ENCODE data around the gene CCR2.

CCR2 gene

GRCh38 chr3:46405301-46406019 lies 51.5 kb downstream of the CCR2 start:
- no peak for DNase-seq (ENCODE audit: low read depth)

GRCh38 chr3:46406443-46406787 lies 52.5 kb downstream of the CCR2 start:
- no peak for DNase-seq (ENCODE audit: low read depth)

- peak; percentile 14 for DNase-seq (ENCODE audit: low read depth)
Observed at GRCh38 chr3:46406788-46407611, 53.1 kb downstream of the CCR2 start, which contains the start of the genes CCR5AS and CCRL2. CCR5AS (minus strand) TSS chr3:46407066. CCRL2 (plus strand) TSS chr3:46407259; CDS start chr3:46408080, 821 bp downstream.

- no peak for DNase-seq (ENCODE audit: low read depth)
Observed at GRCh38 chr3:46407970-46408369, 54.1 kb downstream of the CCR2 start.

GRCh38 chr3:46408853-46409252 lies 54.9 kb downstream of the CCR2 start:
- no peak for DNase-seq (ENCODE audit: low read depth)

GRCh38 chr3:46409739-46410489 lies 56.0 kb downstream of the CCR2 start:
- DNase-seq (ENCODE audit: low read depth) = no peak
